Gastrocnemius medialis (tissue), 4 donors: ENCODE measurements around the gene ANKS6. TPM values are rescaled to one million over a fixed set of nuclear protein-coding genes. Genes with fewer than 3 reads are reported as not detected.

Source experiments
- ATAC-seq, 2 donors: fragments of 150-250 bp; one replicate each; pipeline ENCODE4 v1.9.1; 2016
- DNase-seq, 2 donors: peaks; one replicate each; pipeline ENCODE4 v3.0.0-alpha.2; 2019
- H3K27ac ChIP-seq, 4 donors: fragments of 200-600 bp; sonication (generic); 1 replicate in 1 of 4; 2 replicates in 3 of 4; pipeline ENCODE4 v1.5.1; 2016 to 2018; ENCODE audit warnings: mild to moderate bottlenecking in 2 of 4, moderate library complexity in 1 of 4
- H3K27me3 ChIP-seq, 3 donors: fragments of 200-600 bp; sonication (generic) in 2 of 3; 1 replicate in 1 of 3; 2 replicates in 2 of 3; pipeline versions ENCODE4 v1.5.1 to v1.6.0; 2016 to 2019; ENCODE audit warnings: mild to moderate bottlenecking in 1 of 3, moderate library complexity in 1 of 3
- H3K36me3 ChIP-seq, 2 donors: fragments of 200-600 bp; sonication (generic) in 1 of 2; one replicate each; pipeline ENCODE4 v1.5.1; 2017 to 2018
- H3K4me1 ChIP-seq, 2 donors: fragments of 200-600 bp; sonication (generic) in 1 of 2; one replicate each; pipeline ENCODE4 v1.5.1; 2016 to 2017; ENCODE audit warnings: mild to moderate bottlenecking in 2 of 2
- H3K4me3 ChIP-seq, 4 donors: fragments of 200-600 bp; sonication (generic) in 3 of 4; 1 replicate in 1 of 4; 2 replicates in 3 of 4; pipeline ENCODE4 v1.5.1; 2016 to 2019; ENCODE audit warnings: mild to moderate bottlenecking in 2 of 4
- H3K9me3 ChIP-seq, 3 donors: fragments of 200-600 bp; sonication (generic) in 2 of 3; 1 replicate in 1 of 3; 2 replicates in 2 of 3; pipeline ENCODE4 v1.5.1; 2016 to 2019
- CTCF ChIP-seq, 5 experiments: fragments of 450-650 bp in 3 of 5; fragments of 200-600 bp in 2 of 5; sonication (generic) in 2 of 5; IDR thresholded peaks in 4 of 5; conservative IDR thresholded peaks in 1 of 5; 1 replicate in 4 of 5; 2 replicates in 1 of 5; pipeline ENCODE4 v1.5.1; 2016 to 2019; ENCODE audit warnings: antibody characterized with exemption in 5 of 5, mild to moderate bottlenecking in 3 of 5, moderate library complexity in 3 of 5
- POLR2A ChIP-seq, 2 donors: fragments of 450-650 bp; IDR thresholded peaks; one replicate each; pipeline ENCODE4 v1.6.1; 2017; ENCODE audit warnings: antibody characterized with exemption in 2 of 2, mild to moderate bottlenecking in 2 of 2, moderate library complexity in 2 of 2
- in situ Hi-C, 4 donors: fragments of 200-750 bp; cut with MboI; loops; one replicate each; pipeline versions ENCODE4 v1.15.0 to v1.8.0; 2017; ENCODE audit warnings: low sequenced_read_pairs in 4 of 4
- intact Hi-C: fragments of 100-400 bp; cut with DNase I; formaldehyde crosslinking; loops from one replicate; pipeline ENCODE4 v1.15.1; 2023; ENCODE audit warnings: low total_unique reads
- total RNA-seq, 4 donors: library from RNA; depleted of rRNA; stranded (reverse); fragments of >200 nt; gene quantifications; one replicate each; pipeline versions ENCODE4 v1.1.0 to v1.2.3, GENCODE V29; 2016

The ANKS6 gene
- total RNA-seq, 4 donors from 2014 or later = 3.9 to 7.0 (median 4.4) TPM

DNA sequence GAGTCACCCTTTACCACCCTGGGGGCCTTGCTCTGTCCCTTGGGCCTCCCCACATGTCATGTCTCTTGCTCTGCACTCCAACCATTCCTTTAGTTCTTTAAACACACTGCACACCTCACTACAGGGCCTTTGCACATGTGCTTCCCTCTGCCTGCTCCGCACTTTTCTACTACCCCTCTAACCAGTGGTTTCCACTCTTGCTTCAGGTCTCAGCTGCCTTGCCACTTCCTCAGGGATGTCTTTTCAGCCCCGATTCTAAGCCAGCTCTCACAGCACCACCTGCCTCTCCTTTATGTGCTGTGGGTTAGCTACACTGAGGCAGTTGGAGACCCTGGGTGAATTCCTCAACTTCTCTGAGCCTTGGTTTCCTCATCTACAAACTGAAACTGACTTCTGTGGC, 53.0 kb downstream of the ANKS6 start:
- Histone ChIP-seq H3K36me3 (peaks cover 0 to 16% of the 10 kb centered on the region in 2 donors), H3K9me3 (no peaks in the 10 kb centered on the region), H3K4me3 (no peak overlapping the region), H3K4me1 (no peaks in the 10 kb centered on the region), H3K27ac (no peak overlapping the region), H3K27me3 (no peaks in the 10 kb centered on the region)
- in situ Hi-C loops = no loop called here
- TF ChIP-seq CTCF (IDR thresholded peaks at IDR 0.05 in 4 of 5, conservative IDR thresholded peaks at IDR 0.05 in 1 of 5) (no peak), POLR2A (IDR thresholded peaks at IDR 0.05) (no peak)
- intact Hi-C loops = no loop called here
- DNase-seq (no peak), ATAC-seq (no peak)

DNA sequence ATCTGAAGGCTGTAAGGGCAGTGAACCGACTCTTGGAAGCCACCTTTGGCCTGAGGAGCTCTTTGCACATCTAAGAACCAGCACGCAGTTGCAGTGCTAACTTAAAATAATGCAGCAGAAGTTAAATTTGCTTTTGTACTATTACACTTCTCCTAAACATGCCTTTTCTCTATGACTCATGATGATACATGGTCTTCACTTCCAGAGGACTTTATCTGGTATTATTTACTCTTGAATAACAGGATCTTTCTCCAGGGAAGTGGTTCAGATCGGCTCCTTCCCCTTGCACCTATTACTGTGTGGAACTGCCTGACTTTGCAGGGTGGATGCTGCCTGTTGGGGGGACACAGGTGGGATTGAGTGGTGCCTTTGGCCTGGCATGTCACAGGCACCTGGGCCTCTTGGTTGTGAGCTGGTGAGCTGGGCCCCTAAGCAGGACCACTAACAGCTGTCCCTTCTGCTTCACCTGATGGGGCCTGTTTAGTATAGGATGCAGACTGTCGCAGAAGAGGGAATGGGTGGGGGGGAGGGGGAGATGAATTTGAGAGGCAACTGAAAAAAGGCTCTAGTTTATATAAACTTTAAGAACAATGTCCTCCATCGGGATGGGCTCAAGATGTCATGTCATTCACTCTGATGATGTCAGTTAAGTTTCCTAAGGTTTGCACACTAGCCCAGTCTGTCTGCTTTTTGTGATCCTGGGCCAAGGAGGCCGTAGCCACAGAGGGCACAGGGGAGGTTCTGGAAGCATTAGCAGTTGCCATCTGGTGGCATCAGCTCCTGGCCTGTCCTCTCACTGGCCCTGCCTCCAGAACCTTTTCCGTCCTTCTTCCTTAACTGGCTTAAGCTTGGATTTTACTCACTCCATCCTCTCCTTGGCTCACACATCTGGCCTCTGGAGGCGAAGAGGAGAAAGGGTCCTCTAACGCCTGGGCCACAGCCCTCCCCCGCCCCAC, 53.8 kb downstream of the ANKS6 start:
- TF ChIP-seq POLR2A (IDR thresholded peaks at IDR 0.05) (no peak), CTCF (IDR thresholded peaks at IDR 0.05 in 4 of 5, conservative IDR thresholded peaks at IDR 0.05 in 1 of 5) (no peak)
- DNase-seq (no peak), ATAC-seq (no peak)
- in situ Hi-C loops (no loop called here), intact Hi-C loops (no loop called here)
- H3K4me3 ChIP-seq = no peak overlapping the region
- H3K27me3 ChIP-seq = no peaks in the 10 kb centered on the region
- H3K27ac ChIP-seq = no peak overlapping the region
- H3K4me1 ChIP-seq = no peaks in the 10 kb centered on the region
- peaks cover 0 to 16% of the 10 kb centered on the region in 2 donors for H3K36me3 ChIP-seq
- no peaks in the 10 kb centered on the region for H3K9me3 ChIP-seq

- Histone ChIP-seq H3K27me3 (no peaks in the 10 kb centered on the region), H3K36me3 (peaks cover 0 to 26% of the 10 kb centered on the region in 2 donors), H3K4me1 (no peaks in the 10 kb centered on the region), H3K9me3 (no peaks in the 10 kb centered on the region), H3K4me3 (no peak overlapping the region), H3K27ac (no peak overlapping the region)
- no peak for DNase-seq
- intact Hi-C loops = no loop called here
- no peak for ATAC-seq
- in situ Hi-C loops = no loop called here
- TF ChIP-seq CTCF (IDR thresholded peaks at IDR 0.05 in 4 of 5, conservative IDR thresholded peaks at IDR 0.05 in 1 of 5) (no peak), POLR2A (IDR thresholded peaks at IDR 0.05) (no peak)
Measured at GRCh38 chr9:98740226-98740881, 56.0 kb downstream of the ANKS6 start.

DNA sequence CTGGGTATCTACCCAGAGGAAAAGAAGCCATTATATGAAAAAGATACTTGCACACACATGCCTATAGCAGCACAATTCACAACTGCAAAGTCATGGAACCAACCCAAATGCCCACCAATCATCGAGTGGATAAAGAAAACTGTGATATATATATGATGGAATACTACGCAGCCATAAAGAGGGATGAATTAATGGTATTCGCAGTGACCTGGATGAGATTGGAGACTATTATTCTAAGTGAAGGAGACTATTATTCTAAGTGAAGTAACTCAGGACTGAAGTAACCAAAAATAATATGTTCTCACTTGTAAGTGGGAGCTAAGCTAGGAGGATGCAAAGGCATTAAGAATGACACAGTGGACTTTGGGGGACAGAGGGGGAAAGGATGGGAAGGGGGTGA, 57.6 kb downstream of the ANKS6 start:
- H3K4me3 ChIP-seq = no peak overlapping the region
- no peaks in the 10 kb centered on the region for H3K27me3 ChIP-seq
- H3K36me3 ChIP-seq = peaks cover 0 to 24% of the 10 kb centered on the region in 2 donors
- no peak for DNase-seq
- no peak for TF ChIP-seq POLR2A (IDR thresholded peaks at IDR 0.05)
- no peak for TF ChIP-seq CTCF (IDR thresholded peaks at IDR 0.05 in 4 of 5, conservative IDR thresholded peaks at IDR 0.05 in 1 of 5)
- no peaks in the 10 kb centered on the region for H3K9me3 ChIP-seq
- H3K27ac ChIP-seq = no peak overlapping the region
- no peak for ATAC-seq
- H3K4me1 ChIP-seq = no peaks in the 10 kb centered on the region
- in situ Hi-C loops = no loop called here
- intact Hi-C loops = no loop called here
